GM21576 (cell line): ENCODE measurements around the gene FAAP100.

Experiments
- ATAC-seq: cut with Tn5 transposase; IDR thresholded peaks from one replicate; pipeline ENCODE4 v1.9.1; 2021; ENCODE audit warnings: mild to moderate bottlenecking, moderate library complexity; ENCODE audit not compliant: unreplicated experiment

FAAP100 gene

DNA sequence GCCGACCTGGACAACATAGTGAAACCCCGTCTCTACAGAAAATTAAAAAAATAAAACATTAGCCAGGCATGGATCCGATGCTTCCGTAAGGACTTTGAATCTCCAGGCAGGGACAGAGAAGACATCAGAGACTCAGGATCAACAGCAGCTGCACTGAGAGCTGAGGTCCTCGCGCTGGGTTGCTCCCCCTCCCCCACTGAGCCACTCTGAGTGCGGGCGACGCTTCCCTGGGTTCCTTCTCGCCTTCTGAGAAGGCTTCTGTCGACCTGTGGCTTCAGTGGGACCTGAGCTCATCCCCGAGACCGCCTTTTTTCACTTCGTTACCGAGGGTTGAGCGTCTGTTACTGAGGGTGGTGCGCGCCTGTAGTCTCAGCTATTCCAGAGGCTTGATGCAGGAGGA lies 60.0 kb downstream of the FAAP100 start:
- ATAC-seq, result no peak

DNA sequence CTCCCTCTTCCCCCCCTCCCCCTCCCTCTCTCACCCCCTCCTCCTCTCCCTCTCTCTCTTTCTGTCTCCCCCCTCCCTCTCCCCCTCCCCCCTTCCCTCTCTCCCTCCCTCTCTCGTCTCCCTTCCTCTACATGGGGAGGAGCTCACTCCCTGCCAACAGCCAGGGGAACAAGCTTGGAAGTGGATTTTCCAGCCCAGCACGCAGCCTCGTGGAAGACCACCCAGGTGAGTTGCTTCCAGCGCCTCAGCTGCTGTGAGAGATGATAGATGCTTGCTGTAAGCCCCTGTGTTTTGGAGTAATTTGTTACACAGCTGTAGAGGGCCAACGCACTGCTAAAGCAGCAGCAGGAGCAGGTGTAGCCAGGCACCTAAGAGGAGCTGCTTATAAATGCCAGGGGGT lies 60.4 kb downstream of the FAAP100 start:
- ATAC-seq, result no peak

DNA sequence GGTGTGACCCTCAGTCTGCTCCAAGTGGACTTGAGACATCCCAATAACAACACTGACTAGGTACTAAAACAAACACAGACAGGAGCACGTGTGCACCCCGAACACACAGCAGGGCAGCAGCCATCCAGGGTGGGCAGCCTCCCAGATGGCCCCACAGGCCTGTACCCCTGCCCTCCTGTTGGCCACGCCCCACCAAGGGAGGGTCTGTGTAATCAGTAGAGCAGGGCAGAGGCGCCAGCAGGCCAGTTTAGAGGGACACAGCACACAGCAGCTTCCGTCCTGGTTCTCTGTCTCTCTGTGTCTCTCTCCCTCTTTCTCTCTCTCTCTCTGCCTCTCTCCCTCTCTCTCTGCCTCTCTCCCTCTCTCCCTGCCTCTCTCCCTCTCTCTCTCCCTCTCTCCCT lies 61.0 kb downstream of the FAAP100 start:
- no peak for ATAC-seq

DNA sequence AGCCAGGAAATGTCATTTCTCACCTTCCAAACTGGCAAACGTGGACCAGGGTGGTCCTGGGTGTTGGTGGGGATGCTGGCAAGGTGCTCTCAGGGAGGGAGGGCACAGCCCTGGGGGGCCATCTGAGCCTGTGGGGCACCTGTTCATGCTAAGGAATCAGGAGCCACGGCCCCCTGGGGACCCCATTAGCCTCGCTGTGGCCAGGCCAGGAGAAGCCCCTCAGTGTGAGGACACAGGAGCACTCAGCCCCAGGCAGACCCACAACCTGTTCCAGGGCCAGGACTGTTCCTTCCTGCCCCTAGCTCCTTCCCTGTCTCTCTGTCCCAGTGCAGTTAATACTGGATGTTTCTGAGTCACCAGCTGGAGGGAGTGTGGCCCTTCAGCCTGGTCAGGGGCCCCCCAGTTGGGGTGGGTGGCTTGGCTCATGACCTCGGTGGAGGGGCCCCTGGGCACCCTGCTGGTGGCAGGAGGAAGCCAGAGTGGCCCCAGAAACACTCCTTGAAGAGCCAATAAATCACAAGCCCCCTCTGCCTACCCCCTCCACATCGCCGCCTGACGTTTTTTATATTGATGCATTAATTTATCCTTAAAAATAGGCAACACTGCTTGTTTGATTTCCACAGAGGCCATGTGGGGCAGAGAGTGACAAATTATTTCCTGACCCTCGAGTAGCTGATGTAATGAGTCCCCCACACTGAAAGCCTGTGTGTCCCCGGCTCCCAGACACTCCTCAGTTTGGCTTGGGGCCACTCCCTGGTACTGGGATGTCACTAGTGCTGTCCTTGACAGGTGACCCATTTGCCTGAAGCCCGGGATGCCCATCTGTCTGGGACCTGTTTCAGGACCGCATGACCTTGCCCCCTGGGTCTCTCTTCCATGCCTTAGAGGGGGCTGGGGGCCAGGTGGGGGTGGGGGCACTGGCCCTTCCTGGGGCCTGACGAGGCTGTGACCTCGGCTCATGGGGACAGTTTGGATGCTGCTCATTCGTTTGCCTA lies 61.9 kb downstream of the FAAP100 start:
- ATAC-seq, result no peak
